Measurements from ENCODE around the gene ZMYND8.

ZMYND8 gene

DNA sequence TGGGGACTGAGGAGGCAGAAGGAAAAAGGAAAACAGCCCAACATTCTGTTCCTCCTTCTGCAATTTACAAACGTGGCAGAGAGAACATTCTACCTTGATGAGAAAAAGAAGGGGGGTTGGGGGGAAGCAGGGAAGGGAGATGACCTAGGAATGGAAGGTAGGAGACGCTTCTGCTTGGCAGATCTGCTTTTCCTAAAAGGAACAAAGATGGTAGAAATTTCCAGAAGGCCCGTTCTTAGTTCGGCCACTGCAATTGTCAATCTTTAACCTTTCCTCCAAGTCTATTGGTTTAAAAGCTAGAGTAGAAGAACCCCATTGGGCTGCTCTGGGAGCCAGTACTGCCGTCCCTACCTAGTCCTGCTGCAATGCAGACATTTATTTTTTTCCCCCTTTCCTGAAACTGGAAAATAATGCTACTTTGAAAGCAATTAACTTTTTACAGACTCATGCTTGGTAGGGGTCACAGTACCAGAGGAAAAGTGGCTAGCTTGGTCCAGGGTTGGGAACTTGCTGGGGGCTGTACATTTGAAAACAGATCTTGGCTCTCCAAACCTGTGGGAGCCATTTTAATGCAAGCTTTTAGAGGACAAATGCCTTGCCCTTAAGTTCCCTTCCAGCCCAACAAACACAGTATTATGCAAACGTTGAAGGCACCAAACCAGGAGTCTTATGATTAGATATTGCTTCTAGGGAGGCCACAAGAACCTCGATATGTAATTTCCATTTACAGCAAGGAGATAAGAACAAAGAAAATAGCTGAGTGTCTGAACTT lies 2.6 kb downstream of the ZMYND8 start:
- no peak for FAIRE-seq

DNA sequence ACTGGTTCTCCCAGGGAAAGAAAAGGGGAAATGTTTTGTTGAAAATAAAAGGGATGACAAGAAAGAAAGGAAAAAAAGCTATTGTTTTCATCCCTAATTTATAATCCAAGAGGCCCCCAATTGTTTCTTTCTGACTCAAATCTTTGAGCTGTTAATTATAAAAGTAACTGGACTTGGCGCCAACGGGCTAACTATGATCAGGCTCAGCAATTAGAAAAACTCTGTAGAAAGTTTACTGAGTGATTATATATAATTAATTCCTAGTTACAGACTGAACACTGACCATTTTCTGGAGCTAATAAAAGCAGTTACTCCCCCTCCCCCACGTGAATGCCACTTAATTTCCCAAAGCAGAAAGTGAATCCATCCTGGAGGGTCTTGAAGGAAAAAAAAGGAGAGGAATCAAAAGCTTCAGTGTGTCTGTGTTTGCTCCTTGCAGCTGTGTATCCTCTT lies 3.2 kb downstream of the ZMYND8 start:
- FAIRE-seq = no peak

DNA sequence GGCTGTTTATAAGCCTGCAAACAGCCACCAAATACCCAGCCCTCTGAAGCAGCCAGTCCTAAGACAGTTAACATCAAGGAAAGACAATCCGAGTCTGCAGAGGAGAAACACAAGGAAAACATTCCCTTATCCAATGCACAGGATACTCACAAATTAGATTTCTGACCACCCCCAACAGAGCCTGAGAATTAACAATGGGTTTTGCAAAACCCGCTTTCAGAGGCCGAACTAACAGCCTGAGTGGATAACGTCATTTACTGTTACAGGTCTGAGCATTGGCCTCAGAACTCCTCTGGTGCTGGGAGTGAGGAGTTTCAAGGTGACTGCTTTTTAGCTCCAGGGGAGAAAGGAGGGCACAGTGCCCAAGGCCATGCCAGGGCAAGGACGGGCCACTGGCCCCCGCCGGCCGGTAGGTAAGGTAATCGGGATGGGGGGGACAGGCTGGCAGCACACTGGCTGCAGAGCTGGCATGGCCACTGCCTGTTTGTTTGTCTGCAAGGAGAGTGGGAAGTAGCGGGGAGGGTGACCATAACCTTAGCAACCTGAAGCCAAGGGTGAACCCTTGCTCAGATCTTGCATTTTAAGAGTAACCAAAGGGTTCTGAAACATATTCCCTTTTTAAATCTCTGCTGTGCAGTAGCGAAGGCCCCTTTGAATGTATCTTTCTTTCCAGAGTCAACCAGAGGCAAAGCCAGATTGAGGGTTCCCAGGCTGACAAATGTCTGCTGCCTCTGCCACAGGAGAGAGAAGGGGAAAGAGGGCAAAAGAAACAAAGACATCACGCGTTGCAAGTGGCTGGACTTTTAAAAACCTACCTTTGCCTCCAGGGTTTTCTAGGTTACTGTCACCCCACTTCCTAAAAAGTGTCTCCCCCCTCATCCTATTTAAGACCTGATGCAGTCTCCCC lies 3.9 kb downstream of the ZMYND8 start:
- no peak for FAIRE-seq

DNA sequence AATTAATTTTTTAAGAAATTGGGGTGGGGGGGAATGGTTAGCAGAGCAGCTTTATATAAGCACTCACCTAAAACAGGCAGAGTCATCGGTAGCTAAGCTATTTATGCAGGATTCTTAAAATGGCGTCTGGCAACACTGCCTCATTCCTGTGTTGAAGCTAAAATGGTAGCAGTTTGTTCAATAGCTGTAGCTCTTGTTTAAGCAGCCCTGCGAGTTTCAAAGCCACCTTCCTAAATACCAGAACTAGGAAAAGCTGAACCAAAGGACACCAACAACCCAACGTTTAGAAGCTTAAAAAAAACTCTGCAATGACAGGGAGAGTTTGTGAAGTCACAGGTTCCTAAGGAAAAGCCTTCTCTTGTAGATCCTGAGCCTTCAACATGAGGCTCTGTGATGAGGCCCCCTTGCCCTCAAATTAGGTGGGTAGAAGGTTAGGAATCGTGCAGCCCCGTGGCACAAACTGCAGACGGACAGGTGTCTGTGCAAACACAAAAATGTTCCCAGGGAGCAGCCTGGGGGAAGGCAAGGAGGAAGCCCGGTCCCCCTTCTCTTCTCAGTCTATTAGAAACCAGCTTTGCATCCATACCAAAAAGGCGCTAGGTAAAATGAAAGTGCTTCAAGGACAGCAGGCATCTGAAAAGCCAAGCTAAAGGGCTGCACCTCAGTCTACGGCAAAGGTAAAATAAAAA lies 4.7 kb downstream of the ZMYND8 start:
- no peak for FAIRE-seq

DNA sequence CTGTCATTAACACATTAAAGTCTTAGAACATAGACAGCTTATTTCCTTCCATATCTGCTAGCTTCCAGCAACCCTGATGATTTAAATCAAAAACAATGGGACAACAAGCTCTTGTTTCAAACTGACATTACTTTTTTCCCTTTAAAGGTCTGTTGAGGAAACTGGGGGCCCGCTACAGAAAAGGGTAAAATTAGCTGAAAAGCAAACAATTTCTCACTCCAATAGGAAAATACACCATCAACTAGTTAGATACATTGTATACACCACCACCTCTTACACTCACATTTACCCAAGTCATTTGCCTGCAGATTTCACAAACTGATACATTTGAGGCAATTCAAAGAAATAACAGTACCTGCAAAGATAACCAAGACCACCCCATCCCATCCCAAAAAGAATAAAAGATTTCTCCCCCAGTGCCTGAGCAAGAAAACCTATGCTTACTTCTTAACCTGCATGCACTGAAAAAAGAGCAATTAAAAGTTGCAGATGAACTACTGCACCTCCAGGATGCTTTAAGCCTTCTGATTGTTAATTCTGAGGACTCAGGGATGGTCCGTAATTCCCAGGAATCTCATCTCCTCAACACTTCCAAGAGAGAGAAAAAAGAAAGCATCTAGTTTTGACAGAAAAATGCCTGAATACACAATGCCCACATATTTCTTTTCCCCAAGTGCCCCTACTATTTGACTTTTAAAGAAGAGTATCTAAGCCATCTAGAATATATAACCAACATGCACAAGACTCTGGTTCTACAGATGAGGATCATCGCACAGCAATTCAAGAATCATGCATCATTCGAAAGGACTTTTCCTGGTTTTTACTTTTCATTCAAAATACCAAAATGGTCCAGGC lies 5.6 kb downstream of the ZMYND8 start:
- no peak for FAIRE-seq

DNA sequence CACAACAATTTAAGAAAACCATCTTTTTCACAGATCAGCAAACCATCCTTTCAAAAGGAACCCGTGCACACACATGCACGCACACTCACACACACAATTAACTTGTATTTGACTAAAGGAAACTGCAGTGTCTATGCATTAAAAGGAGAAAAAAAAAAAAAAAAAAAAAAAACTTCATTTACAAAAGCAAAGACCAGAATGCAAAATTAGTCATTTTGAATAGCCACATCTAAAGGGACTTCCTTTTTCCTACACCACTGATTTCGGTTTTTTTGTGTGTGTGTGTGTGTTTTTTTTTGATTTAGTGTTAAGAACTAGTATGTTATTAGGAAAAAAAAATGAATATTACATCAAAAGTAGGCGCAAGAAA lies 6.3 kb downstream of the ZMYND8 start:
- FAIRE-seq = no peak

DNA sequence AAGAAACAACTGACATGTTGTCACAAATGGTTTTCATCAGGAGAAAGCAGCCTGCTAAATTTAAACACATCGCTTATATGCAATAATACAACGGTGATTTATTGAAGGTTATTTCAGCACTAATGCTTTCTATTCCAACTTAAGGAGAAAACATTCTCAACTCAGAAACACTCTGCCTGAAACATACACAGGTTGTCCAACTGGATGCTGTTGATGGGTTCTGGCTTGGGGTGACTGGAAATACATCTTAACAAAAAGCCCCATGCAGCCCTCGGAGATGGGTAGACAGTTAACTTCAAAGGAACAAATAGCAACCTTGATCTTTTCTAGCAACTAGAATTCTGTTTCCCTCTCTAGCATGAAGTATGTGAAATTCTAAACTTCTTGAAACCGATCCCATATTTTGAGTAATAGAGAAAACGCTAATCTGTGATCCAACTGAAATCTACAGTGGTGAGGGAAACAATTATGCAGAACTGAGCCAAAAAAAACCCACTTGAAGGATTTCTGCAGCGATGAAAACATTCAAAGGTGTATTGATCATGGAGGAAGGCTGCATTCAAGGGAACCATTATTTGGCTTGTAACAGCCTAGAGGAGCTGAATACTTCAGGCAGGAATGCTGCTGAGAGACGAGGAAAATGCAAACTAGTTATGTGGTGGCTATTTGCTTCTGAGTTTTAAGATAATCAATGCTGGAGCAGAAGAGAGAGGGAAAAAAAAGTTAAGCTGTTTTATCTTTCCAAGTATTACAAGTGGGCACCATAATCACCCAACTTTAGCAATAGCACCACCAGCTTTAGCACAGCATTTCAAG lies 6.9 kb downstream of the ZMYND8 start:
- no peak for FAIRE-seq

DNA sequence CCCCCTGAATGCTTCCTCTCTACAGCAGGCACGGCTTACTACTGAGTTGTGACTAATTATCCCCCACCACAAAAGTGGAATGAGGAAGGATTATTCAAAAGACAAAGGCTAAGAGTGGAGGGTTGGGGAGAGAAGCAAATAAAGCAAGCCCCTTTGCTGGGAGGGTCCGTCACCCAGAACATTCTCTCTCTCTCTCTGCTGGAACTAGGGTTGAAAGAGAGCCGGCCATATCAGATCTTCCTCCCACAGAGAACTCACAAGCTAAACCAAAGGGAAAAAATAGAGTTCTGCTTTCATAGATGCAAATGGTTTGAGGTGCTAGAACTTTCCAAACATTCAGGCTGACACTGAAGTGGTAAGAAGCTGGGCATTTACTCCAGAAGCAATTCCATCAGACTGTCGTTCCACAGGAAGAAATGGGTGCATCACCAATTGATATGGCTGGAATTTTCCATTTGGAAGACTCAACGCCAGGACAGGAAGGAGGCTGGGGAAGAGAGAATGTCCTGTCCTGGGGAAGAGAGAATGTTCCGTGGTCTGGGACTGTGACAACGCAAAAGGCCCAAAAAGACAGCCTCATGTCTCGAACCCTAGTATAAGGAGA lies 7.9 kb downstream of the ZMYND8 start:
- FAIRE-seq = no peak

DNA sequence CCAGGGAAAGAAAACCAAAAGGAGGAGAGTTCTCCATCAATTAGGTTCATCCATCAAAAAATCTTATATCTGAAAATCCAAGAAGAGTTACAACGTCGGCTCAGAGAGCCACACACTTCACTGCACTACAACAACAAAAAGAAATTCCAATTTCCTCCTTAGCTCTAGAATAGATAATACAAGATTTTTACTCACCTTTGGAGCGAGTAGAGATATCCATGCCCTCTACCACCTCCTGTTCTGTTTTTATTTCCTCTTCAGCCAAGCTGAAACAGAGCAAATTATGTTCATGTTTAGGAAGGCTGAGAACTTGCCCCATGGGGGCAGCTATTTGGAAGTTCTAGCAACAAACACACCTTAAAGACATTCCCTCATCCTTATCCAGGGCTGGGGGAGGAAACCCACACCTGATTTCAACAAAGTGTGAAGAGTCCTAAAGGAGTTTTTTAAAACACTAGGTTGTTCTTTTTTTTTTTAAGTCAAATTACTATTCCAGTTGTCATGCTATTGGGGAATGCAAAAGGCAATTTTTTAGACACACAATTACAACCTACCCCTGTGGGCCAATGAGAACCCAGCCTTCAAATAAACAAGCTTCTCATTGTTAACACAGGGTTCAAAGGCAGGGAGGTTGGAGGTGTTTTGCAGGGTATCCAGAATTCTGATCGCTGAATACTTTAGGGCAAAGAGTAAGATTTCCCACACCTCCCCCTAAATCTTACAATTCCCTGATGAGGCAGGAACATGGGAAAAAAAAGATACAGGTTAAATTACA lies 8.7 kb downstream of the ZMYND8 start:
- FAIRE-seq = no peak

DNA sequence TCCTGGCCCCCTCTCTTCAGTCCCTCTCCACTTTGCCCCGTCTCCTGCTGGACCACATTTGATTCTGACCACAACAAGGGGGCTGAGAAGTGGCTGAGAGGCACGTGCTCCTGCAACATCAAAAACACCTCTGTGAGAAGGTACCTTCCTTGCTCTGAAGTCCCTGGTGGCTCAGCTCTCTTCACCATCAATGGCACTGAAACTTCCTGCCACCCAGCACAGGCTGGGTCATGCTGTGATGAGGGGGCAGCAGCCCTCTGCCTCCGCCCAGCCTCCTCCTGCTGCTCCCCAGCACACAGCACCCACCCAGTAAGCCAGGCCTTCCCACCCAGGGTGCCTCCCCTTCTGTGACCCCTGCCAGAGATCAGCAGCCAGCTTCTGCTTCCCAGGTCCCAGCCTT lies 10.3 kb downstream of the ZMYND8 start:
- no peak for FAIRE-seq

DNA sequence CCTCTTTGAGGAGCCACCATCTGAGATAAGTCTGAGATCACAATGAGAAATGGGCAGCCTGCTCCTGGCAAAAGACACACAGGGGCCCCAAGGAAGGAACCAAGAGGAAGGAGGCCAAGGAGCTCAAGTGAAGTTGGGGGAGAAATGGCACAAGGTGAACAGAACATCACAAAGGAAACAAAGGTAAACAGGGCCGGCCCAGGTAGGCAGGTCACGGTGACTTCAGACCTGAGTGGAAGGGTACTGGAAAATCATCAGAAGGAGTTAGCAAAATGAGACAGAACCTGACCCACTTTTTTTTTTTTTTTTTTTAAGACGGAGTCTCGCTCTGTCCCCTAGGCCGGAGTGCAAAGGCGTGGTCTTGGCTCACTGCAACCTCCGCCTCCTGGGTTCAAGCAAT lies 11.3 kb downstream of the ZMYND8 start:
- FAIRE-seq = no peak

DNA sequence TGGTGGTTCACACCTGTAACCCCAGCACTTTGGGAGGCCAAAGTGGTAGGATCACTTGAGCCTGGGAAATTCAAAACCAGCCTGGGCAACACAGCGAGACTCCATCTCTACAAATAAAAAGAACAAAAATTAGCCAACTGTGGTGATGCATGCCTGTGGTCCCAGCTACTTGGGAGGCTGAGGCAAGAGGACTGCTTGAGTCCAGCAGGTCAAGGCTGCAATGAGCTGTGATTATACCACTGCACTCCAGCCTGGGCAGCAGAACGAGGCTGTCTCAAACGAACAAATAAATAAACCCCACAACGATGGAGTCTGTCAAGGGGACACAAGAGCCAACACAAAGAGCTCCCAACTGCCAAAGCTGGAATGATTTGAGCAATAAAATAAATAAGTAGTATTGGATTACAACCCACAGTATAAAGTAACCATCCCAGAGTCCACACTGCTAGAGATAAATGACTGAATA lies 13.5 kb downstream of the ZMYND8 start:
- FAIRE-seq = no peak

DNA sequence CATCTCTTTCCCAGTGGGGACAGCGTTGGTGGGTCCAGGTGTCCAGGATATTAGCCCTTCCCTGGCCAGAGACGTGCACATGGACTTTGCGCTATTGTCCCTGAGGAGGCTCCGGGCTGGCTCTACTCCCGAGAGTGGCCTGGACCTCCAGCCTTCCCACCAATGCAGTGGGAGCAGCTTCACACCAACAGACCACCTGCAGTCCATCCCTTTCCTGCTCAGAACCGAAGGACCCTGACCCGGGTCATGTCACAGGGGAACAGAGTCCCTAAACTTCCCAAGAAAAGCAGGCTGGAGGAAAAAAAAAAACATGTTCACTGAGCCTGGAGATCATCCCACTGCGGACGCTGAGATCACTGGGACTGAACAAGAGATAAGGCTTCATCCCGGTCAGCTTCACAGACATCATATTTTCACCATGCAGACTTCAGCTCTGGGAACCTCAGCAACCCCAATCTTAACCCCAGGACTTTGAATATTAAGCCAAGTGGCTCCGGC lies 18.3 kb downstream of the ZMYND8 start:
- no peak for FAIRE-seq

DNA sequence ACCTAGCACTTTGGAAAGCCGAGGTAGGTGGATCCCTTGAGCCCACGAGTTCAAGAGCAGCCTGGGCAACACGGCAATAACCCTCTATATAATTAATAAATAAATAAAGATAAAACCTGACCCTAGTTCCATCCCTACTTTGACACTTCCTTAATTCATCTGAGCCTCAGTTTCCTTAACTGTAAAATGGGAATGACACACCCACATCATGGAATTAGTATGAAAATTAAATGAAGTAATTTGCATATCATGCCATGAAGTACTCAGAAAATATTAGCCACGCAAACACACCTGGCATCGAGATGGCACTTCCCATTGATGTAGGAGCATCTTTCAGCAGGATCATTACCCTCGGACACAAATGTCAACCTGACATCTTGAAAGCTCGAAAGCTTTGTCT lies 19.1 kb downstream of the ZMYND8 start:
- FAIRE-seq = no peak

DNA sequence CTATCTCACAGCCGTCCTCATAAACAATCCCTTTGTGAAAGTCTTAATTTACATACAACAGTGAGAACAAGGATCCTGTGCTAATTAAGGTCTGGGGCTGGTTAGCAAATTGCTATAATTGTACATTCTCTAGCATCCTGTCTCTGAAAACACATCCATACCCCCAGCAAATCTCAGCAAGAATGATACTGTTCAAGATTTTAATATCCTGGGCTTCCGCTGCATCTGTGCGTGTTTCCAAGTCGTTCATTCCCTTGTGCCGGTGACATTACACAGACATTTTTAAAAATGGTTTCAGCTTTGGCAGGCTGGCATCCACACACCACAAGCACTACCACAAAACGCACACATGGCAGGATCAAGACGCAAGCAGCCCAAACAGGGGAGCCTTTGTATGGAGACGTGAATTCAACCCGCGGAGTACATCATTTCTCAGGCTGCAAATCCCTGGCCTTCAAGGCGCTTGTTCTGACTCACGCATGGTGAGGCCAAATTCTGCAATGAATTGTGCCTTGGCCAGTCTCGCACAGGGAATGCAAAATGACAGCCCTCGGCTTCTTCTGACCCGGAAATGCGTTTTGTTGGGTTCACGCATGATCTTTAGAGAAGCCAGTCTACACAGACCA lies 20.3 kb downstream of the ZMYND8 start:
- FAIRE-seq = no peak

DNA sequence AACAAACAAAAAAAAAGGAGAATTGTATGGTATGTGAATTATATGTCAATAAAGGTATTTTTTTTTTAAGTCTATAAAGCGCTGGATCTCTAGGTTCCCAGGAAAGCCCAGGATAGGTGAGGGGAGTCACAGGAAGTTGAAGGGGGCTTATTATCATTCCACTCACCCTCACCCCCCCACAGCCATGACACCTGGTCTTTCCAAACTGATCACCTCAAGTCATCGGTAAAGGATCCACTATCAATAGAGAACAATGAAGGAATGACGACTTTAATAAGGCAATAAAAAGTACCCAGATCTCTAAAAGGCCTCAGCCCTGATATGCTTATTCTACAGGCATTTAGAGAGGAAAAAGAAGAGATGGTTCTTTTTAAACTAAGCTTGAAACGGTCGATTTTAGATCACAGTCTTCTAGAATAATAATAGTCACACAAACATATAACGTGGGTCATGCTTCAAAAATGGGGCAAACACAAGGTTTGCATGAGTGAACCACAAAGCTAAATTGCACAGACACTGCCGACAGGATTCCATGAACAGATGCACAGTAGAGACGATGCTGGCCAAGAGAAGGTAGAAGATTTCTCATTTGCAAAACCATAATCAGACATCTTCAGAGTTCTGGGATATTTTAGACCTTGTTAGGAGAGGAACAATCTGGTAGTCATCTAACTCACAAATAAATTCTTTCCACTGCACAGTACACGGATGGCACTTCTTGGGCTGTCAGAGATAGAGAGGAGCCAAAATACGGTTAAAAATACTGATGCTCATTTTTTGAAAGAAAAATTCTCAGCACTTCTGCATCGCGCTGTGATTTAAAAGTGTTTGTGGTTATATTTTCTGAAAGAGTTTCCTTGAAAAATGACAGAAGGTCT lies 21.0 kb downstream of the ZMYND8 start:
- FAIRE-seq = no peak

DNA sequence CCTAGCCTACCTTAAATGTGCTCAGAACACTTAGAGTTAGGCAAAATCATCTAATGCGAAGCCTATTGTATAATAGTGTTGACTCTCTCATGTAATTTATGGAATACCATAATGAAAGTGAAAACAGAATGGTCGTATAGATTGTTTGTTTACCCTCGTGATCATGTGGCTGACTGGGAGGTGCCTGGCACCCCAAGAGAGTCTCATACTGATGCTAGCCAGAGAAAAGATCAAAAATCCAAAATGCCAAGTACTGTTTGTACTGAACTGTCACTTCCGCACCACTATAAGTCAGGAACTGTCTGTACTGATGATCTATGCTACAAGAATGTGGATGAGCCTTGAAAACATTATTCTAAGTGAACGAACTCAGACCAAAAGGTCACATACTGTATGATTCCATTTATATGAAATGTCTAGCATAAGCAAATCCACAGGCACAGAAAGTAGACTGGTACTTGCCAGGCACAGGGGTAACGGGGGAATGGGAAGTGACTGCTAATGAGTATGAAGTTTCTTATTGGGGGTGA lies 22.4 kb downstream of the ZMYND8 start:
- no peak for FAIRE-seq

Measured in endometrium (tissue), 2 donors.